ENCODE measurements around the gene HES2.

- no peak for TF ChIP-seq EZH2 (IDR thresholded peaks at IDR 0.05; ENCODE audit: borderline replicate concordance, low read length)
- TF ChIP-seq CTCF (conservative IDR thresholded peaks at IDR 0.05 in 1 of 2, IDR thresholded peaks at IDR 0.05 in 1 of 2; ENCODE audit: extremely low read depth in 1 of 2, insufficient read depth in 1 of 2, low read depth in 1 of 2, low read length in 2 of 2), result no peak
Observed at GRCh38 chr1:6384962-6385361, 34.8 kb downstream of the HES2 start.

All from mammary epithelial cell (primary cell).